Activated CD4-positive, alpha-beta T cell treated with anti-CD3 and anti-CD28 coated beads, Interleukin-2, amount 50 U/mL, for 4 hours (primary cell): ENCODE data around the gene ATG14.
"Not testable (repeated sequence)": the region's sequence is repeated elsewhere in the genome, so short reads cannot be mapped to it uniquely, and the experiment has no call there.

Experiments used
- DNase-seq, 2 experiments: peaks; one replicate each; pipeline ENCODE4 v3.0.0-alpha.2; 2020

Gene ATG14

GRCh38 chr14:55383541-55384140 lies 28.0 kb downstream of the ATG14 start:
- DNase-seq, result no peak

GRCh38 chr14:55383056-55383466 lies 28.6 kb downstream of the ATG14 start:
- DNase-seq, result not testable (repeated sequence)

GRCh38 chr14:55382483-55382882 lies 29.1 kb downstream of the ATG14 start:
- DNase-seq, result no peak

- DNase-seq, result no peak
Observed at GRCh38 chr14:55381561-55381960, 30.1 kb downstream of the ATG14 start.

- DNase-seq, result no peak
Observed at GRCh38 chr14:55381040-55381439, 30.6 kb downstream of the ATG14 start.

- no peak for DNase-seq
Observed at GRCh38 chr14:55377236-55377635, 34.4 kb downstream of the ATG14 start.

GRCh38 chr14:55374771-55375170 lies 36.9 kb downstream of the ATG14 start:
- DNase-seq, result no peak

- peak in 1 of 2 experiments; percentile 17 for DNase-seq
Observed at GRCh38 chr14:55373784-55374705, 37.6 kb downstream of the ATG14 start.

GRCh38 chr14:55372825-55373224 lies 38.8 kb downstream of the ATG14 start:
- DNase-seq, result no peak

GRCh38 chr14:55372423-55372822 lies 39.2 kb downstream of the ATG14 start:
- DNase-seq, result no peak

- DNase-seq, result no peak
Observed at GRCh38 chr14:55370883-55371455, 40.7 kb downstream of the ATG14 start.

- DNase-seq, result no peak
Observed at GRCh38 chr14:55366271-55366670, 45.4 kb downstream of the ATG14 start.

- no peak for DNase-seq
Observed at GRCh38 chr14:55361190-55361589, 50.4 kb downstream of the ATG14 start.

GRCh38 chr14:55359307-55359706 lies 52.3 kb downstream of the ATG14 start:
- DNase-seq, result no peak

- no peak for DNase-seq
Observed at GRCh38 chr14:55356913-55357312, 54.7 kb downstream of the ATG14 start.

GRCh38 chr14:55355922-55356321 lies 55.7 kb downstream of the ATG14 start:
- DNase-seq, result no peak

- DNase-seq, result peak; percentile 58 to 64
Observed at GRCh38 chr14:55354500-55354899, 57.1 kb downstream of the ATG14 start.

GRCh38 chr14:55353686-55354467 lies 57.8 kb downstream of the ATG14 start:
- DNase-seq, result peak in 1 of 2 experiments; percentile 11

GRCh38 chr14:55352201-55352600 lies 59.4 kb downstream of the ATG14 start:
- no peak for DNase-seq

- no peak for DNase-seq
Observed at GRCh38 chr14:55351111-55351510, 60.5 kb downstream of the ATG14 start.

GRCh38 chr14:55350461-55350860 lies 61.2 kb downstream of the ATG14 start:
- DNase-seq, result no peak

GRCh38 chr14:55349565-55349964 lies 62.1 kb downstream of the ATG14 start:
- DNase-seq, result no peak
